Smooth muscle cell (in vitro differentiated cells): ENCODE results near the gene CCDC182. TPM values are rescaled to one million over a fixed set of nuclear protein-coding genes. Genes with fewer than 3 reads are reported as not detected.

ENCODE experiments used
- DNase-seq: peaks from one replicate; lab custom pipeline; 2025; ENCODE audit not compliant: unreplicated experiment; lab: John Stamatoyannopoulos, UW
- H2AFZ ChIP-seq: fragments of 200-600 bp; sonication (generic); 2 replicates; pipeline ENCODE4 v1.6.0; 2016; ENCODE audit warnings: antibody characterized with exemption, low read depth, mild to moderate bottlenecking
- H3F3A ChIP-seq: fragments of 200-600 bp; sonication (generic); 2 replicates; pipeline ENCODE4 v1.6.0; 2017; ENCODE audit warnings: antibody characterized with exemption, low read depth
- H3K27ac ChIP-seq: fragments of 200-600 bp; sonication (generic); 2 replicates; pipeline ENCODE4 v1.5.1; 2016; ENCODE audit warnings: low read depth, mild to moderate bottlenecking
- H3K27me3 ChIP-seq: fragments of 200-600 bp; sonication (generic); 2 replicates; pipeline ENCODE4 v1.6.1; 2016; ENCODE audit warnings: low read depth, mild to moderate bottlenecking
- H3K36me3 ChIP-seq: fragments of 200-600 bp; sonication (generic); 2 replicates; pipeline ENCODE4 v1.5.1; 2016; ENCODE audit warnings: low read depth
- H3K4me1 ChIP-seq: fragments of 200-600 bp; sonication (generic); 2 replicates; pipeline ENCODE4 v1.5.1; 2016; ENCODE audit warnings: low read depth
- H3K4me2 ChIP-seq: fragments of 200-600 bp; sonication (generic); 2 replicates; pipeline ENCODE4 v1.6.0; 2016; ENCODE audit warnings: mild to moderate bottlenecking
- H3K4me3 ChIP-seq: fragments of 200-600 bp; sonication (generic); 2 replicates; pipeline ENCODE4 v1.5.1; 2016; ENCODE audit warnings: mild to moderate bottlenecking
- H3K79me2 ChIP-seq: fragments of 200-600 bp; sonication (generic); 2 replicates; pipeline ENCODE4 v1.6.0; 2016; ENCODE audit warnings: low read depth, mild to moderate bottlenecking
- H3K9ac ChIP-seq: fragments of 200-600 bp; sonication (generic); 2 replicates; pipeline ENCODE4 v1.6.0; 2016; ENCODE audit warnings: low read depth
- H3K9me3 ChIP-seq: fragments of 200-600 bp; sonication (generic); replicated peaks from 2 replicates; pipeline ENCODE4 v1.5.1; 2016; ENCODE audit warnings: low read depth
- H4K20me1 ChIP-seq: fragments of 200-600 bp; sonication (generic); 2 replicates; pipeline ENCODE4 v1.6.0; 2016; ENCODE audit warnings: low read depth
- WGBS: methylation state at CpG from one replicate; pipeline ENCODE4 v1.1.7; 2016; ENCODE audit warnings: low lambda C conversion rate; 5-methylcytosine and 5-hydroxymethylcytosine counted together
- polyA plus RNA-seq: library from polyadenylated mRNA; unstranded; fragments of >200 nt; fragmentation: Nextera tagmentation; extraction: Ambion mirVana; gene quantifications from 2 replicates; pipeline ENCODE4 v1.2.1, GENCODE V29; 2016
- total RNA-seq: library from RNA; depleted of rRNA; stranded (reverse); fragments of >200 nt; gene quantifications from 2 replicates; pipeline ENCODE4 v1.2.3, GENCODE V29; 2014
- TF ChIP-seq, protein P1 (sequence below): fragments of 200-600 bp; sonication (generic); IDR thresholded peaks from 2 replicates; pipeline ENCODE4 v1.5.1; 2017; ENCODE audit warnings: borderline replicate concordance, mild to moderate bottlenecking, antibody characterized with exemption; ENCODE audit not compliant: insufficient read depth, poor library complexity, severe bottlenecking

Gene CCDC182
- total and polyA plus RNA-seq, 2 experiments from 2014 or later: not detected

DNA sequence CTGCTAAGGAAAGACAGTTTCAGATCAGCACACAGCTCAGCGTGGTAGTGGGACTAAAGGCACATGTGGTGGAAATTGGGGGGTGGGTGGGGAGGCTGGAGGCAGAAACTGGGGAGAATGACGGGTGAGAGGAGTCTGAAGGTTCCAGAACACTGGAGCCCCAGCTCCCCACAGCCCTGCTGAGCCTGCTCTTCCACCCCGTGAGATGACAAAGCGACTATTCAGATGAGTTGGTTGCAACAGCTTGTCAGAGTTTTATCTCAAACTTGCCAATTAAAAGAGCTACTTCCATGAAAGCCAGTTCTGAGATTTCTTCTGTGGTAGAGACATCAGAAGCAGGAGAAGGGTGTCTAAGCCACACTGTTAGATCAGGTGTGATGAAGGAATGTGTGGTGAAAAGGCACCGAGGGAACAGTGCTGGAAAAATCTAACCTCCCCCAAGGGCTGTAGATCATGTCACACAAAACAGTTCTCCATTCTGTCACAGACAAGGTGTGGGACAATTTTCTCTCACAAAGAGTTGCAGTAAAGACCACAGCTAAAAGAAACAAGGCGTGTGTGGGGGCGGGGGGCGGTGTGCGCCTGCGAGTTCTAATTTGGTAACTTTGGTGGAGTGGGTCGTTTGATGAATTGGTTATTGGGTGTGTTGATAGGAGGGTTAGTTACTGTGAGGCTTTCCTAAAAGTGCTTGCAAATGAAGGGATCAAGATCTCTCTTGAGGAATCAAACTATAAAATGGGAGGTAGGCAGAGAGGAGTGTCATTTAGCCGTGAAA lies 39.0 kb downstream of the CCDC182 start:
- no peak overlapping the region for H3K27ac ChIP-seq
- no peaks in the 10 kb centered on the region for H3K9me3 ChIP-seq
- H2AFZ ChIP-seq: no peak overlapping the region
- no peak overlapping the region for H3K9ac ChIP-seq
- no peaks in the 10 kb centered on the region for H3K79me2 ChIP-seq
- TF ChIP-seq, protein P1, sequence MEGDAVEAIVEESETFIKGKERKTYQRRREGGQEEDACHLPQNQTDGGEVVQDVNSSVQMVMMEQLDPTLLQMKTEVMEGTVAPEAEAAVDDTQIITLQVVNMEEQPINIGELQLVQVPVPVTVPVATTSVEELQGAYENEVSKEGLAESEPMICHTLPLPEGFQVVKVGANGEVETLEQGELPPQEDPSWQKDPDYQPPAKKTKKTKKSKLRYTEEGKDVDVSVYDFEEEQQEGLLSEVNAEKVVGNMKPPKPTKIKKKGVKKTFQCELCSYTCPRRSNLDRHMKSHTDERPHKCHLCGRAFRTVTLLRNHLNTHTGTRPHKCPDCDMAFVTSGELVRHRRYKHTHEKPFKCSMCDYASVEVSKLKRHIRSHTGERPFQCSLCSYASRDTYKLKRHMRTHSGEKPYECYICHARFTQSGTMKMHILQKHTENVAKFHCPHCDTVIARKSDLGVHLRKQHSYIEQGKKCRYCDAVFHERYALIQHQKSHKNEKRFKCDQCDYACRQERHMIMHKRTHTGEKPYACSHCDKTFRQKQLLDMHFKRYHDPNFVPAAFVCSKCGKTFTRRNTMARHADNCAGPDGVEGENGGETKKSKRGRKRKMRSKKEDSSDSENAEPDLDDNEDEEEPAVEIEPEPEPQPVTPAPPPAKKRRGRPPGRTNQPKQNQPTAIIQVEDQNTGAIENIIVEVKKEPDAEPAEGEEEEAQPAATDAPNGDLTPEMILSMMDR: no peak
- no peak overlapping the region for H3K4me2 ChIP-seq
- H4K20me1 ChIP-seq: no peaks in the 10 kb centered on the region
- H3K27me3 ChIP-seq: no peaks in the 10 kb centered on the region
- peaks cover 11% of the 10 kb centered on the region for H3K4me1 ChIP-seq
- no peaks in the 10 kb centered on the region for H3F3A ChIP-seq
- no peak overlapping the region for H3K4me3 ChIP-seq
- WGBS: 69% methylated on average over 12 of the region's 12 CpGs
- no peak for DNase-seq
- H3K36me3 ChIP-seq: no peaks in the 10 kb centered on the region

DNA sequence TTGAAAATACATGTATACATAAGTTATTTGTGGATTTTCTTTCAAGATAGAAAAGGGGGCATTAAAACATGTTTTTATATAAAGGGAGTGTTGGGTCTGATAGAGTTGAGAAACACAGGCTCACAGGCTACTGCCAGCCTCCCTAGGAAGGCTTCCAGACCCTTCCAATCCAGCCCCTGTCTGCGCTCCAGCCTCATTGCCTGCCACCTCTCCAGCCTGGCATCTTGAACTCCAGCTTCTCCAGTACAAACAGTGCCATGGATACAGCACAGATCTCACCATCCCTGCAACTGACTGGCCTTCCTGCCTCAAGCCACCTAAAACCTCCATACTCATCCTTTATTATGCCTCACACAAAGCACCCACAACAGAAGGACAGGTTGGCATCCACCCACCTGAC lies 40.7 kb downstream of the CCDC182 start:
- no peak for DNase-seq
- 100% methylated on average over 1 of the region's 1 CpG for WGBS
- no peaks in the 10 kb centered on the region for H3K9me3 ChIP-seq
- H3K4me3 ChIP-seq: no peak overlapping the region
- H3K36me3 ChIP-seq: no peaks in the 10 kb centered on the region
- H2AFZ ChIP-seq: no peak overlapping the region
- H3K4me1 ChIP-seq: peaks cover 11% of the 10 kb centered on the region
- no peaks in the 10 kb centered on the region for H3F3A ChIP-seq
- no peaks in the 10 kb centered on the region for H3K79me2 ChIP-seq
- H3K9ac ChIP-seq: no peak overlapping the region
- no peaks in the 10 kb centered on the region for H4K20me1 ChIP-seq
- no peaks in the 10 kb centered on the region for H3K27me3 ChIP-seq
- no peak overlapping the region for H3K4me2 ChIP-seq
- TF ChIP-seq, protein P1: no peak
- no peak overlapping the region for H3K27ac ChIP-seq

DNA sequence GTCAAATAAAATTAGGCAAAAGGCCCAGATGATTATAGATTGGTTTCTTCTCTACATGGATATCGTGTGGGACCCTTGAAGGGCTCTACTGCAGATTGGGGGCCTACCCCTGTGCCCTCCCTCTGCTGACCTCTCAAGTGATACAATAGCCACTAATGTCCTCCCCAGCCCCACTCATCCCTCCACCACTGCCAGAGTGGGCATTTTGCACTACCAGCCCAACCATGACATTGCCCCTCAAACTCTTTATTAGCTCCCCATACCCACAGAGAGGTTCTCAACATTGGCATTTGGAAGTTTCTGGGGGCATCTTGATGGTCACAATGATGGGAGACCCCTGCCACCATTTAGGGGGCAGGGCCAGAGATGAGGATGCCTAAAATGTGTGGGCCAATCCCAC lies 41.8 kb downstream of the CCDC182 start:
- H3K79me2 ChIP-seq: no peaks in the 10 kb centered on the region
- no peak overlapping the region for H2AFZ ChIP-seq
- DNase-seq: no peak
- no peaks in the 10 kb centered on the region for H3K36me3 ChIP-seq
- TF ChIP-seq, protein P1: no peak
- no peak overlapping the region for H3K27ac ChIP-seq
- no peak overlapping the region for H3K9ac ChIP-seq
- no peaks in the 10 kb centered on the region for H4K20me1 ChIP-seq
- 90% methylated on average over 1 of the region's 1 CpG for WGBS
- no peak overlapping the region for H3K4me2 ChIP-seq
- no peaks in the 10 kb centered on the region for H3F3A ChIP-seq
- peaks cover 10% of the 10 kb centered on the region for H3K4me1 ChIP-seq
- H3K4me3 ChIP-seq: no peak overlapping the region
- H3K9me3 ChIP-seq: no peaks in the 10 kb centered on the region
- H3K27me3 ChIP-seq: no peaks in the 10 kb centered on the region

DNA sequence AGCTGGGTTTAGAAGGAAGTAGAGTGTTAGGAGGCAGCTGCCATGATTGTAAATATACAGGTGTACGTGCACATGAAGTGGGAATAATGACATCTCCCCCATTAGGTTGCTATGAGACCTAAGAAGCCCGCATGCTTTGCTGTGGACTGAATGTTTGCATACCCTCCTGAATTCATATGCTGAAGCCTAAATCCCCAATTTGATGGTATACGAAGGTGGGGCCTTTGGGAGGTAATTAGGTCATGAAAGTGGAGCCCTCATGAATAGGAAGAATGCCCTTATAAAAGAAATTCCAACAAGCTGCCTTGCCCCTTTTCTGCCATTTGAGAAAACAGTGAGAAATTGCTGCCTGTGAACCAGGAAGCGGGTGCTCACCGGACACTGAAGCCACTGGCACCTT lies 44.0 kb downstream of the CCDC182 start:
- no peak overlapping the region for H3K4me2 ChIP-seq
- no peak overlapping the region for H3K4me3 ChIP-seq
- H3K9ac ChIP-seq: no peak overlapping the region
- no peaks in the 10 kb centered on the region for H3K4me1 ChIP-seq
- TF ChIP-seq, protein P1: no peak
- no peak overlapping the region for H2AFZ ChIP-seq
- H3K36me3 ChIP-seq: no peaks in the 10 kb centered on the region
- no peak overlapping the region for H3K27ac ChIP-seq
- no peaks in the 10 kb centered on the region for H3K9me3 ChIP-seq
- H4K20me1 ChIP-seq: no peaks in the 10 kb centered on the region
- H3K27me3 ChIP-seq: no peaks in the 10 kb centered on the region
- H3K79me2 ChIP-seq: no peaks in the 10 kb centered on the region
- 92% methylated on average over 5 of the region's 5 CpGs for WGBS
- no peaks in the 10 kb centered on the region for H3F3A ChIP-seq
- no peak for DNase-seq
